ENCODE results near the gene WT1.

DNA sequence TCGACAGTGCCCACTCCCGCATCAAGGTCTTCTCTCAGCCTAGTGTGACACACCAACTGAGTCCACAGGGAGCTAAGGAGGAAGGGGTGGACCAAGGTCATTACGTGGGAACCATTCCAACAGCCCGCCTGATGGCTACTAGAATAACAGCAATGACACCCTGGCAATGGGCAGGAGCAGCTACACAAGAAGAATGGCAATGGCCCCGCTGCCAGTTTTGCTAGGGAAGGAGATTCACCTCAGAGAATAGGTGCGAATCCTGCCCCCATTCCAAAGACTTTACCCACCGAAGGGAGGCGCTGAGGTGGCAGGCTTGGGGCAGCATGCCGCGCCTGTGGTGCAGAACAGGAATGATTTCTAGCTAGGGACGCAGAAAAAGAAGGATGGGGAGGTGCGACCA lies 9.1 kb downstream of the WT1 start:
- TF ChIP-seq, protein P1, sequence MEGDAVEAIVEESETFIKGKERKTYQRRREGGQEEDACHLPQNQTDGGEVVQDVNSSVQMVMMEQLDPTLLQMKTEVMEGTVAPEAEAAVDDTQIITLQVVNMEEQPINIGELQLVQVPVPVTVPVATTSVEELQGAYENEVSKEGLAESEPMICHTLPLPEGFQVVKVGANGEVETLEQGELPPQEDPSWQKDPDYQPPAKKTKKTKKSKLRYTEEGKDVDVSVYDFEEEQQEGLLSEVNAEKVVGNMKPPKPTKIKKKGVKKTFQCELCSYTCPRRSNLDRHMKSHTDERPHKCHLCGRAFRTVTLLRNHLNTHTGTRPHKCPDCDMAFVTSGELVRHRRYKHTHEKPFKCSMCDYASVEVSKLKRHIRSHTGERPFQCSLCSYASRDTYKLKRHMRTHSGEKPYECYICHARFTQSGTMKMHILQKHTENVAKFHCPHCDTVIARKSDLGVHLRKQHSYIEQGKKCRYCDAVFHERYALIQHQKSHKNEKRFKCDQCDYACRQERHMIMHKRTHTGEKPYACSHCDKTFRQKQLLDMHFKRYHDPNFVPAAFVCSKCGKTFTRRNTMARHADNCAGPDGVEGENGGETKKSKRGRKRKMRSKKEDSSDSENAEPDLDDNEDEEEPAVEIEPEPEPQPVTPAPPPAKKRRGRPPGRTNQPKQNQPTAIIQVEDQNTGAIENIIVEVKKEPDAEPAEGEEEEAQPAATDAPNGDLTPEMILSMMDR (IDR thresholded peaks at IDR 0.05 in 4 of 5, conservative IDR thresholded peaks at IDR 0.05 in 1 of 5) = no peak
- no peak for TF ChIP-seq POLR2A (IDR thresholded peaks at IDR 0.05)

Data from gastrocnemius medialis (tissue), 4 donors.